ENCODE measurements around the gene POTEF.
"Not testable (repeated sequence)": the region's sequence is repeated elsewhere in the genome, so short reads cannot be mapped to it uniquely, and the experiment has no call there.

DNA sequence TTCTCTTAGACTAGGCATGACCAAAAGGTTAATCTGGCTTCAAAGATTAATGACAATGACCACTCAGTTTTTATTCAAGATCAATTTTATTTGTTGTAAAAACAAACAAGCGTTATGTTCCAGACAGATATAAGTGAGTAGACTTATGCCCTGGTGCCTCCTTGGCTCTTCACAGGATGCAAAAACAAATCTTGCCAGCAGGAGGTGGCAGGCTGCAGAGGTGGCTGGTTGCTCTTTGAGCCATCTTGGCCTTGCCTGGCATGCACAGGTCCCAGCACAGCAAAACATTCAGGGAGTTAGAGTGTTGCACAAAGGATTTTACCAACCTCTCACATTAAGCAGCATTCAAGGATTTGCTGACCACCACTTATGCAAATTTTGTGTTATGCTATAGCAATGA lies 103.1 kb downstream of the POTEF start:
- TF ChIP-seq, protein P1, sequence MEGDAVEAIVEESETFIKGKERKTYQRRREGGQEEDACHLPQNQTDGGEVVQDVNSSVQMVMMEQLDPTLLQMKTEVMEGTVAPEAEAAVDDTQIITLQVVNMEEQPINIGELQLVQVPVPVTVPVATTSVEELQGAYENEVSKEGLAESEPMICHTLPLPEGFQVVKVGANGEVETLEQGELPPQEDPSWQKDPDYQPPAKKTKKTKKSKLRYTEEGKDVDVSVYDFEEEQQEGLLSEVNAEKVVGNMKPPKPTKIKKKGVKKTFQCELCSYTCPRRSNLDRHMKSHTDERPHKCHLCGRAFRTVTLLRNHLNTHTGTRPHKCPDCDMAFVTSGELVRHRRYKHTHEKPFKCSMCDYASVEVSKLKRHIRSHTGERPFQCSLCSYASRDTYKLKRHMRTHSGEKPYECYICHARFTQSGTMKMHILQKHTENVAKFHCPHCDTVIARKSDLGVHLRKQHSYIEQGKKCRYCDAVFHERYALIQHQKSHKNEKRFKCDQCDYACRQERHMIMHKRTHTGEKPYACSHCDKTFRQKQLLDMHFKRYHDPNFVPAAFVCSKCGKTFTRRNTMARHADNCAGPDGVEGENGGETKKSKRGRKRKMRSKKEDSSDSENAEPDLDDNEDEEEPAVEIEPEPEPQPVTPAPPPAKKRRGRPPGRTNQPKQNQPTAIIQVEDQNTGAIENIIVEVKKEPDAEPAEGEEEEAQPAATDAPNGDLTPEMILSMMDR (IDR thresholded peaks at IDR 0.05), result not testable (repeated sequence)
- TF ChIP-seq, protein P2, sequence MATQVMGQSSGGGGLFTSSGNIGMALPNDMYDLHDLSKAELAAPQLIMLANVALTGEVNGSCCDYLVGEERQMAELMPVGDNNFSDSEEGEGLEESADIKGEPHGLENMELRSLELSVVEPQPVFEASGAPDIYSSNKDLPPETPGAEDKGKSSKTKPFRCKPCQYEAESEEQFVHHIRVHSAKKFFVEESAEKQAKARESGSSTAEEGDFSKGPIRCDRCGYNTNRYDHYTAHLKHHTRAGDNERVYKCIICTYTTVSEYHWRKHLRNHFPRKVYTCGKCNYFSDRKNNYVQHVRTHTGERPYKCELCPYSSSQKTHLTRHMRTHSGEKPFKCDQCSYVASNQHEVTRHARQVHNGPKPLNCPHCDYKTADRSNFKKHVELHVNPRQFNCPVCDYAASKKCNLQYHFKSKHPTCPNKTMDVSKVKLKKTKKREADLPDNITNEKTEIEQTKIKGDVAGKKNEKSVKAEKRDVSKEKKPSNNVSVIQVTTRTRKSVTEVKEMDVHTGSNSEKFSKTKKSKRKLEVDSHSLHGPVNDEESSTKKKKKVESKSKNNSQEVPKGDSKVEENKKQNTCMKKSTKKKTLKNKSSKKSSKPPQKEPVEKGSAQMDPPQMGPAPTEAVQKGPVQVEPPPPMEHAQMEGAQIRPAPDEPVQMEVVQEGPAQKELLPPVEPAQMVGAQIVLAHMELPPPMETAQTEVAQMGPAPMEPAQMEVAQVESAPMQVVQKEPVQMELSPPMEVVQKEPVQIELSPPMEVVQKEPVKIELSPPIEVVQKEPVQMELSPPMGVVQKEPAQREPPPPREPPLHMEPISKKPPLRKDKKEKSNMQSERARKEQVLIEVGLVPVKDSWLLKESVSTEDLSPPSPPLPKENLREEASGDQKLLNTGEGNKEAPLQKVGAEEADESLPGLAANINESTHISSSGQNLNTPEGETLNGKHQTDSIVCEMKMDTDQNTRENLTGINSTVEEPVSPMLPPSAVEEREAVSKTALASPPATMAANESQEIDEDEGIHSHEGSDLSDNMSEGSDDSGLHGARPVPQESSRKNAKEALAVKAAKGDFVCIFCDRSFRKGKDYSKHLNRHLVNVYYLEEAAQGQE (IDR thresholded peaks at IDR 0.05), result not testable (repeated sequence)
- TF ChIP-seq CEBPB (IDR thresholded peaks at IDR 0.05); POLR2A (IDR thresholded peaks at IDR 0.05; ENCODE audit: low read length); PHF8 (IDR thresholded peaks at IDR 0.05; ENCODE audit: borderline replicate concordance, low read depth); JUN (IDR thresholded peaks at IDR 0.05); RFX5 (IDR thresholded peaks at IDR 0.05); SREBF2 (IDR thresholded peaks at IDR 0.05): not testable (repeated sequence)
- TF ChIP-seq, protein P3, sequence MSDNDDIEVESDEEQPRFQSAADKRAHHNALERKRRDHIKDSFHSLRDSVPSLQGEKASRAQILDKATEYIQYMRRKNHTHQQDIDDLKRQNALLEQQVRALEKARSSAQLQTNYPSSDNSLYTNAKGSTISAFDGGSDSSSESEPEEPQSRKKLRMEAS (IDR thresholded peaks at IDR 0.05), result not testable (repeated sequence)
- TF ChIP-seq, protein P4, sequence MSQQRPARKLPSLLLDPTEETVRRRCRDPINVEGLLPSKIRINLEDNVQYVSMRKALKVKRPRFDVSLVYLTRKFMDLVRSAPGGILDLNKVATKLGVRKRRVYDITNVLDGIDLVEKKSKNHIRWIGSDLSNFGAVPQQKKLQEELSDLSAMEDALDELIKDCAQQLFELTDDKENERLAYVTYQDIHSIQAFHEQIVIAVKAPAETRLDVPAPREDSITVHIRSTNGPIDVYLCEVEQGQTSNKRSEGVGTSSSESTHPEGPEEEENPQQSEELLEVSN (IDR thresholded peaks at IDR 0.05; ENCODE audit: borderline replicate concordance, low read depth), result not testable (repeated sequence)

All from A549 (cell line).